GM23338 (cell line): Measurements from ENCODE around the gene STK4.

Source experiments
- CREB1 ChIP-seq: fragments of 250-450 bp; sonication (Bioruptor Pico); IDR thresholded peaks from 2 replicates; pipeline ENCODE4 v1.5.0; 2020; ENCODE audit warnings: low read depth, mild to moderate bottlenecking, moderate library complexity
- CTCF ChIP-seq, 2 experiments: fragments of 200-600 bp in 1 of 2; sonication (generic) in 1 of 2; conservative IDR thresholded peaks; 2 replicates each; pipeline versions ENCODE4 v1.5.1 to v1.6.1; 2016 to 2017; ENCODE audit warnings: antibody characterized with exemption in 2 of 2, low read depth in 2 of 2, mild to moderate bottlenecking in 2 of 2, moderate library complexity in 1 of 2
- ZNF114 ChIP-seq: fragments of 250-450 bp; sonication (Bioruptor Pico); IDR thresholded peaks from 2 replicates; pipeline ENCODE4 v1.5.0; 2020; ENCODE audit warnings: mild to moderate bottlenecking, moderate library complexity

- TF ChIP-seq CREB1 (no peak), ZNF114 (CRISPR knock-in tag) (no peak), CTCF (conservative IDR thresholded peaks at IDR 0.05; ENCODE audit: low read depth in 2 of 2) (no peak)
Observed at GRCh38 chr20:45051204-45052060, 85.1 kb downstream of the STK4 start.
